ENCODE results near the gene CLCN3. TPM values are rescaled to one million over a fixed set of nuclear protein-coding genes. Genes with fewer than 3 reads are reported as not detected.

Gene CLCN3
- total RNA-seq, 1 experiment from 2014 or later = 21.7 TPM

Other genes with a start within 250 kb of the CLCN3 start
- 5.9 and 6.4 TPM in 2 replicates for gene NEK1, start 8.0 kb upstream of the CLCN3 start, total RNA-seq (2014; rRNA removed; shearing (Covaris generic))
- 38.1 and 53.2 TPM in 2 replicates for gene HPF1, start 137.4 kb downstream of the CLCN3 start, total RNA-seq (2014; rRNA removed; shearing (Covaris generic))

All from RPMI7951 (cell line).